Left lung (tissue), 10 donors: ENCODE results near the gene COL6A1. TPM values are rescaled to one million over a fixed set of nuclear protein-coding genes. Genes with fewer than 3 reads are reported as not detected.

Source experiments
- ATAC-seq: fragments of 200-7000 bp; cut with Tn5 transposase; one replicate; pipeline ENCODE4 v1.9.1; 2020; ENCODE audit warnings: moderate library complexity
- DNase-seq, 4 donors: peaks; one replicate each; pipeline ENCODE4 v3.0.0-alpha.2; 2013 to 2020
- H3K27ac ChIP-seq, 2 donors: fragments of 200-600 bp; sonication (generic) in 1 of 2; one replicate each; pipeline versions ENCODE4 v1.5.0 to v1.8.0; 2020 to 2021
- H3K27me3 ChIP-seq, 2 donors: fragments of 200-600 bp; sonication (generic) in 1 of 2; one replicate each; pipeline versions ENCODE4 v1.5.0 to v1.8.0; 2020 to 2021
- H3K36me3 ChIP-seq, 2 donors: fragments of 200-600 bp; sonication (generic) in 1 of 2; one replicate each; pipeline versions ENCODE4 v1.5.0 to v1.8.0; 2020 to 2021
- H3K4me1 ChIP-seq, 2 donors: fragments of 200-600 bp; one replicate each; pipeline ENCODE4 v1.8.0; 2021
- H3K4me3 ChIP-seq, 2 donors: fragments of 200-600 bp; sonication (generic) in 1 of 2; one replicate each; pipeline versions ENCODE4 v1.5.0 to v1.8.0; 2020 to 2021; ENCODE audit warnings: mild to moderate bottlenecking in 1 of 2
- H3K9me3 ChIP-seq, 2 donors: fragments of 200-600 bp; sonication (generic) in 1 of 2; one replicate each; pipeline versions ENCODE4 v1.5.0 to v1.8.0; 2020 to 2021
- CTCF ChIP-seq, 2 donors: fragments of 200-600 bp; sonication (generic) in 1 of 2; IDR thresholded peaks; one replicate each; pipeline versions ENCODE4 v1.5.0 to v1.8.0; 2021; ENCODE audit warnings: antibody characterized with exemption in 2 of 2
- intact Hi-C, 2 donors: fragments of 100-400 bp; cut with DNase I; formaldehyde crosslinking; loops; one replicate each; pipeline versions ENCODE4 v1.11.2 to v1.14.2; 2022
- polyA plus RNA-seq, 6 donors: library from polyadenylated mRNA; unstranded; fragments of 120-200 nt; gene quantifications; one replicate each; pipeline ENCODE4 v1.2.1, GENCODE V29; 2013; ENCODE audit not compliant: insufficient read length in 6 of 6
- total RNA-seq, 2 donors: library from RNA; stranded (reverse); fragmentation: NEBNext Ultra II Directional; extraction: Animal tissue kit (Norgen Biotek cat#: 25700); gene quantifications; one replicate each; pipeline ENCODE4 v1.2.1, GENCODE V29; 2021
- donor health status: DM: no; HTN: yes; CAD: no.
- donor health status: DM: no; HTN: no; CAD: no.

Gene COL6A1
- total and polyA plus RNA-seq, 8 donors, result 272 to 574 (median 341) TPM

DNA sequence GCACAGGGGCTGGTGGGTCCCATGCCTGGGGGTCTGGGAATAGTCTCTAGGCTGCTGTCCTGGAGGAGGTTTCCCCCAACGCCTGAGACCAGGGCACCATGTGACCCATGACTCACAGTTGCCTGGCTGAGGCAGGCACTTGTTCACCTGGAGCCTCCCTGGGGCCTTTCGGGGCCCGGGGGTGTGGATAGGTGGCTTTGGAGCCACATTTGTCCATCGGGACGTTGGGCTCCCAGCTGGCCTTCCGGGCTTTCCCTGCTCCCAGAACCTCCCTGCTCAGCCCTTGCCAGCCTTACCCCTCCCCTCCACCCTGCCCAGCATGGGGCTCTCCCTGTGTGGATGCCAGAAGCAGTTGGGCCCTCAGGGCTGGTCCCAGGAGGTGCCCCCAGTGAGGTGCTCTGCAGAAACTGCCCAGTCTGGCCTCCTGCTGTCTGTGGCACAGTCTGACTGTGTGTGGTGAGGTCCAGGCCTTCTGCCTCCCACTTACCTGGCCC lies 14.2 kb downstream of the COL6A1 start:
- no peaks in the 10 kb centered on the region for H3K27me3 ChIP-seq
- H3K27ac ChIP-seq, result no peak overlapping the region
- H3K4me3 ChIP-seq, result no peak overlapping the region
- intact Hi-C loops, result no loop called here
- TF ChIP-seq CTCF (IDR thresholded peaks at IDR 0.05), result no peak
- H3K4me1 ChIP-seq, result no peaks in the 10 kb centered on the region
- peaks cover 0 to 32% of the 10 kb centered on the region in 2 donors for H3K36me3 ChIP-seq
- H3K9me3 ChIP-seq, result no peaks in the 10 kb centered on the region
- ATAC-seq, result no peak
- DNase-seq, result peak in 2 of 4 donors; percentile 31 to 61

- ATAC-seq (no peak), DNase-seq (peak in 2 of 4 donors; percentile 32 to 78)
- H3K9me3 ChIP-seq, result peaks cover 0 to 5% of the 10 kb centered on the region in 2 donors
- no peak overlapping the region for H3K27ac ChIP-seq
- no peak overlapping the region for H3K4me3 ChIP-seq
- intact Hi-C loops, result no loop called here
- no peaks in the 10 kb centered on the region for H3K4me1 ChIP-seq
- TF ChIP-seq CTCF (IDR thresholded peaks at IDR 0.05), result no peak
- no peaks in the 10 kb centered on the region for H3K27me3 ChIP-seq
- peaks cover 0 to 36% of the 10 kb centered on the region in 2 donors for H3K36me3 ChIP-seq
Measured at GRCh38 chr21:45996311-45997204, 15.0 kb downstream of the COL6A1 start.

GRCh38 chr21:45997205-45997494 lies 15.6 kb downstream of the COL6A1 start:
- Histone ChIP-seq H3K27ac (no peak overlapping the region), H3K27me3 (no peaks in the 10 kb centered on the region), H3K4me3 (no peak overlapping the region), H3K9me3 (peaks cover 0 to 9% of the 10 kb centered on the region in 2 donors), H3K36me3 (peaks cover 0 to 41% of the 10 kb centered on the region in 2 donors), H3K4me1 (no peaks in the 10 kb centered on the region)
- no peak for TF ChIP-seq CTCF (IDR thresholded peaks at IDR 0.05)
- DNase-seq, result no peak
- intact Hi-C loops, result no loop called here
- ATAC-seq, result no peak

DNA sequence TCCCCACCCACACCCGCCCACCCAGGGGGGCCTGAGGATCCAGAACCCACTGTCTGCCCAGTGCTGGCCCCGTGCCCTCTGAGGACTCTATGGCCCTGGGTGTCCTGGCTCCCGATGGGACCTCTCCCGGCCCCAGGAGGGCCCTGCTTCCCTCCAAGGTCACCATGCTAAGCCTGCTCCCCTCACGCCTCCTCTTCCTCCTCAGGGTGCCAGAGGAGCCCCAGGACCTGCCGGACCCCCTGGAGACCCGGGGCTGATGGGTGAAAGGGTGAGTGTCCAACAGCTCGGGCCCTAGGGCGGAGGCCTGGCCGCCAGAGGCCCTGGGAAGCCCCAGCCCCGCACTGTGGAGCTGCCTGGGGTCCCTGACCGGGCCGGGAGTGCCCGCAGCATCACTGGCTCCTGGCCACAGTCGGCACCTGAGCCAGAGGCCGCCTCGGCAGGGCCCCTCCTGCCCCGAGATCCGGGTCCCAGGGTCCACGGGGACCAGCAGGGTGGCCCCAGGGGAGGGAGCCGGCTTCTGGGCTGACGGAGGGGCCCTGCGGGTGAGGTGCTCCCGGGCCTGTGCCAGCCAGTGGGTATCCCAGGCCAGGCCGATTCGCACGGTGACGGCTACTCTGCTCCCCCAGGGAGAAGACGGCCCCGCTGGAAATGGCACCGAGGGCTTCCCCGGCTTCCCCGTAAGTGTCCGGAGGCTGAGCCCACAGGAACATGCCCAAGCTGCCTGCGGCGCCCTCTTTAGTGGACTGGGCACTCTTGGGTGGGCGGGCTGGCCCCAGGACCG lies 16.1 kb downstream of the COL6A1 start:
- peaks cover 0 to 40% of the 10 kb centered on the region in 2 donors for H3K36me3 ChIP-seq
- H3K4me1 ChIP-seq, result no peaks in the 10 kb centered on the region
- no peak overlapping the region for H3K27ac ChIP-seq
- ATAC-seq (no peak), DNase-seq (peak in 2 of 4 donors; percentile 29 to 68)
- no peak overlapping the region for H3K4me3 ChIP-seq
- intact Hi-C loops, result no loop called here
- TF ChIP-seq CTCF (IDR thresholded peaks at IDR 0.05), result no peak
- peaks cover 0 to 13% of the 10 kb centered on the region in 2 donors for H3K9me3 ChIP-seq
- H3K27me3 ChIP-seq, result no peaks in the 10 kb centered on the region

DNA sequence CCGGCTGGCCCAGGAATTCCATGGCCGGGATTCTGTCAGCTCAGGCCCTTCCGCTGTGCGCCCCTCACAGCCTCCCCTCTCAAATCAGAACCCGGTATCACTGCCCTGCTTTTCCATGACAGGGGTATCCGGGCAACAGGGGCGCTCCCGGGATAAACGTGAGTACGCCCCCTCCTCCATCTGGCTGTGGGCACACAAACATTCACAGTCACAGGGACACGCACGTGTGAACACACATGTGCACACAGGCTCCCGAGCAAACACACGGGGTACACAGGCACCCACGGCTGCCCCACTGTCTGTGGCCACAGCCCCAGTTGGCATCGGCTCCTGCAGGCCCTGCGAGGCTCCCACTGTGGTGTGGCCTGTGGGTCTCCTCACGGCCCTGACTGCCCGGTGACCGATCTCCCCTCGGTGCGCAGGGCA lies 16.7 kb downstream of the COL6A1 start:
- Histone ChIP-seq H3K27ac (no peak overlapping the region), H3K9me3 (peaks cover 0 to 17% of the 10 kb centered on the region in 2 donors), H3K4me3 (no peak overlapping the region), H3K36me3 (peaks cover 0 to 43% of the 10 kb centered on the region in 2 donors), H3K4me1 (no peaks in the 10 kb centered on the region), H3K27me3 (no peaks in the 10 kb centered on the region)
- DNase-seq, result peak in 2 of 4 donors; percentile 17 to 59
- no peak for TF ChIP-seq CTCF (IDR thresholded peaks at IDR 0.05)
- ATAC-seq, result no peak
- intact Hi-C loops, result no loop called here
